Measurements from ENCODE around the gene RPL39L.
A peak's percentile ranks its signal among the peaks of the same experiment; 100 is the strongest.

The RPL39L gene

DNA sequence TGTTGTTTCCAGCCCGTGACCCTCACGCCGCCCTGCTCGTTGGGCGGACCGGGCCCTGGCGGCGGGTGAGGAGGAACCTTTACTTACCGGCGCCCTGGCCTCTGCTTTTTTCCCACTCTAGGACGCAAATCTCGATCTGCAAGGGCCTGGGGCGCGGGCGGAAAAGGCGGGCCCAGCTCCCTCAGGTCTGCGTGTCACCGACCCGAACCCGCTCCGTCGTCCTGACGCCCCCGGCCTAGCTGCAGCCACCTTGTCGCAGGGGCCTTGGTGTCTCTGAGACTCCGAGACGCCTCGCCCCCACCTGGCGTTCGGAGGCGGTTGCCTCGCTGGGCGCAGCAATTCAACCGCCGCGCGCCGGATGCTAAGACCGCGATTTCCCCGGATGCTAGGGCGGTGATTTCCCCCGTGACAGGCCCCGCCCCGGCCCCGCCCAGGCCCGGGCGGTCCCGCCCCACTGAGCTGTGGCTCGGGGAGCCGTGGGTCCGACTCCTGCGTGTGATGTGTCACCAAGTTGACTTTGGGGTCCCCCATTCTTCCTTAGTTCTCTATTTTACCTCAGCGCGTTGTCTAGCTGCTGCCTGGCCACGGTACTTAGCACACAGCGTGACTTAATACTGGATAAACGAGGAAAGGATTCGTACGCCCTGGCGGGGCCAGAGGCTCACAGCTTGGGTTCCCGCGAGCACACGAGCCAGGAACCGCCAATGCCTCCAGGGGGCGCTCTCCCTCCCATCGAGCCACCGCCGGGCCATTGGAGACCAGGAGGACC, at the start of gene RPL39L:
Gene RPL39L, minus strand, starts transcription at position 371 of the 769 bp plus-strand sequence. CDS start 18,196 bp downstream, outside the sequence.
- Histone ChIP-seq H3K9me2 (replicated peaks; ENCODE audit: insufficient read depth, low read length) (no peaks in the 10 kb centered on the region), H3K27ac (ENCODE audit: low read length) (peak within 1 kb of the TSS; percentile 56; the same call in 1 of the 2 replicates), H3K4me1 (ENCODE audit: low read length) (peaks cover 3% of the 10 kb centered on the region), H3K36me3 (replicated peaks; ENCODE audit: insufficient read depth, low read length) (no peaks in the 10 kb centered on the region), H4K20me1 (ENCODE audit: insufficient read depth, low read length) (no peaks in the 10 kb centered on the region), H3K4me3 (ENCODE audit: low read length) (peak within 1 kb of the TSS; percentile 75), H3F3A (ENCODE audit: insufficient read depth, low read length) (no peaks in the 10 kb centered on the region), H3K9ac (ENCODE audit: low read length) (peak within 1 kb of the TSS; percentile 76), H2AFZ (ENCODE audit: low read length) (peak within 1 kb of the TSS; percentile 84), H3K4me2 (ENCODE audit: low read depth, low read length) (peak within 1 kb of the TSS; percentile 82), H3K9me3 (replicated peaks; ENCODE audit: insufficient read depth, low read length) (no peaks in the 10 kb centered on the region), H3K79me2 (ENCODE audit: low read length) (peaks cover 15% of the 10 kb centered on the region), H3K27me3 (replicated peaks; ENCODE audit: insufficient read depth, low read length) (no peaks in the 10 kb centered on the region)
- peak; percentile 99 for DNase-seq
- peak; percentile 98 for TF ChIP-seq CTCF (IDR thresholded peaks at IDR 0.05; ENCODE audit: low read length)
- no peak for TF ChIP-seq EZH2phosphoT487 (IDR thresholded peaks at IDR 0.05; ENCODE audit: low read length)
- no peak for TF ChIP-seq EZH2 (optimal IDR thresholded peaks at IDR 0.05; ENCODE audit: low read depth, low read length)

GRCh38 chr3:187188931-187189330, 49.6 kb upstream of the RPL39L start:
- Histone ChIP-seq H3K36me3 (replicated peaks; ENCODE audit: insufficient read depth, low read length) (no peaks in the 10 kb centered on the region), H3K9me3 (replicated peaks; ENCODE audit: insufficient read depth, low read length) (no peaks in the 10 kb centered on the region), H3K27ac (ENCODE audit: low read length) (no peak overlapping the region), H3K4me3 (ENCODE audit: low read length) (no peak overlapping the region), H3K9me2 (replicated peaks; ENCODE audit: insufficient read depth, low read length) (no peaks in the 10 kb centered on the region), H3K4me1 (ENCODE audit: low read length) (peaks cover 25% of the 10 kb centered on the region), H3K27me3 (replicated peaks; ENCODE audit: insufficient read depth, low read length) (no peaks in the 10 kb centered on the region), H2AFZ (ENCODE audit: low read length) (no peak overlapping the region), H4K20me1 (ENCODE audit: insufficient read depth, low read length) (no peaks in the 10 kb centered on the region), H3F3A (ENCODE audit: insufficient read depth, low read length) (no peaks in the 10 kb centered on the region; the same call in 1 of the 2 replicates), H3K79me2 (ENCODE audit: low read length) (no peaks in the 10 kb centered on the region), H3K9ac (ENCODE audit: low read length) (no peak overlapping the region), H3K4me2 (ENCODE audit: low read depth, low read length) (no peak overlapping the region)
- no peak; the same call in 1 of the 2 replicates for TF ChIP-seq EZH2phosphoT487 (IDR thresholded peaks at IDR 0.05; ENCODE audit: low read length)
- TF ChIP-seq CTCF (IDR thresholded peaks at IDR 0.05; ENCODE audit: low read length) = no peak
- no peak for TF ChIP-seq EZH2 (optimal IDR thresholded peaks at IDR 0.05; ENCODE audit: low read depth, low read length)
- peak; percentile 45 for DNase-seq

DNA sequence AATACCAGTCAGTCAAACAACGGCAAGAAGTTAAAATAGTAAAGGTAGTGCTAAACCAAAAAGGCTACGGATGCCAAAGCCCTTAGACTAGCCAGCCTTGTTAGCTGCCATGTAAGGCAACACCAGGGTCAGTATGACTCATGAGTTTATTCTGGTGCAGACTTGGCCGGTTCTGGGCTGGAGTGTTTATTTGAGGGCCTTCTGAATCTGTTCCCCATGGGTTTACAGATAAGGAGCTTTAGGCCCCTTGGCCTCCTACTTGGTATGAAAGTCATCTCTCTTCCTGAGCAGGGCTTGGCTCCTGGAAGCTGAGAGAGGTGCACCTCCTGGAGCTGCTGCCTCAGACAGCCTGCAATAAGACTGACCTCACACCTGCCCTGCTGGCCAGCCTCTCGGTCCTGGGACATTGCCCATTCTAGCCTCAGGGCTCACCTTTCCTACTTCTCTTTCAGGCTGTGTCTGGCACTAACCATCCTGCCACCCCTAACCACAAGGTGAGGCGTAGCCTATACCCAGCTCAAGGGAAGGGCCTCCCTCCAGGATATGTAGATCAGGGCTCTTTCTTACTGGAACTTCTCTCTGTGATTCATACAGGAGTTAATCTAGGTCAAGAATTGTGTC, 47.6 kb upstream of the RPL39L start:
- Histone ChIP-seq H3K27me3 (replicated peaks; ENCODE audit: insufficient read depth, low read length) (no peaks in the 10 kb centered on the region), H3K79me2 (ENCODE audit: low read length) (no peaks in the 10 kb centered on the region), H3K4me2 (ENCODE audit: low read depth, low read length) (no peak overlapping the region), H3F3A (ENCODE audit: insufficient read depth, low read length) (no peaks in the 10 kb centered on the region; the same call in 1 of the 2 replicates), H2AFZ (ENCODE audit: low read length) (no peak overlapping the region), H3K27ac (ENCODE audit: low read length) (no peak overlapping the region), H3K4me3 (ENCODE audit: low read length) (no peak overlapping the region), H4K20me1 (ENCODE audit: insufficient read depth, low read length) (no peaks in the 10 kb centered on the region), H3K4me1 (ENCODE audit: low read length) (peaks cover 25% of the 10 kb centered on the region), H3K9me2 (replicated peaks; ENCODE audit: insufficient read depth, low read length) (no peaks in the 10 kb centered on the region), H3K9ac (ENCODE audit: low read length) (no peak overlapping the region), H3K36me3 (replicated peaks; ENCODE audit: insufficient read depth, low read length) (no peaks in the 10 kb centered on the region), H3K9me3 (replicated peaks; ENCODE audit: insufficient read depth, low read length) (no peaks in the 10 kb centered on the region)
- TF ChIP-seq CTCF (IDR thresholded peaks at IDR 0.05; ENCODE audit: low read length) = no peak
- TF ChIP-seq EZH2 (optimal IDR thresholded peaks at IDR 0.05; ENCODE audit: low read depth, low read length) = no peak
- TF ChIP-seq EZH2phosphoT487 (IDR thresholded peaks at IDR 0.05; ENCODE audit: low read length) = no peak
- no peak for DNase-seq

Data from MM.1S (cell line).